ENCODE results near the gene EML1.
A peak's percentile ranks its signal among the peaks of the same experiment; 100 is the strongest.

The EML1 gene

GRCh38 chr14:99930420-99931274 lies 137.4 kb downstream of the EML1 start:
- TF ChIP-seq POLR2AphosphoS5 (IDR thresholded peaks at IDR 0.05; ENCODE audit: borderline replicate concordance, low read depth, low read length), result no peak; the same call in 1 of the 2 replicates
- no peaks in the 10 kb centered on the region for H3K9me3 ChIP-seq (ENCODE audit: low read depth, low read length)
- H3K36me3 ChIP-seq (ENCODE audit: insufficient read depth, low read length), result no peaks in the 10 kb centered on the region; the same call in 1 of the 2 replicates
- H3K9ac ChIP-seq (ENCODE audit: insufficient read length), result no peak overlapping the region
- no peak overlapping the region for H3K27ac ChIP-seq
- DNase-seq (ENCODE audit: low read depth, low spot score), result peak; percentile 62
- no peak overlapping the region for H3K4me3 ChIP-seq

- TF ChIP-seq EZH2 (IDR thresholded peaks at IDR 0.05) (no peak), FOXP2 (optimal IDR thresholded peaks at IDR 0.05; ENCODE audit: control extremely low read depth, extremely low read length, insufficient read depth) (no peak), POLR2AphosphoS5 (IDR thresholded peaks at IDR 0.05; ENCODE audit: borderline replicate concordance, low read depth, low read length) (no peak)
- Histone ChIP-seq H3K9ac (ENCODE audit: insufficient read length) (no peak overlapping the region), H3K9me3 (ENCODE audit: low read depth, low read length) (no peaks in the 10 kb centered on the region), H3K27ac (no peak overlapping the region), H3K4me3 (no peak overlapping the region), H3K36me3 (ENCODE audit: insufficient read depth, low read length) (peaks cover 6% of the 10 kb centered on the region; the same call in 1 of the 2 replicates)
- no peak for DNase-seq (ENCODE audit: low read depth, low spot score)
Measured at GRCh38 chr14:99931308-99931707, 138.1 kb downstream of the EML1 start.

GRCh38 chr14:99936056-99936455 lies 142.8 kb downstream of the EML1 start:
- no peaks in the 10 kb centered on the region for H3K9me3 ChIP-seq (ENCODE audit: low read depth, low read length)
- no peak for TF ChIP-seq EZH2 (IDR thresholded peaks at IDR 0.05)
- no peak for TF ChIP-seq FOXP2 (optimal IDR thresholded peaks at IDR 0.05; ENCODE audit: control extremely low read depth, extremely low read length, insufficient read depth)
- no peak for TF ChIP-seq POLR2AphosphoS5 (IDR thresholded peaks at IDR 0.05; ENCODE audit: borderline replicate concordance, low read depth, low read length)
- no peak overlapping the region for H3K4me3 ChIP-seq
- H3K27ac ChIP-seq, result no peak overlapping the region
- H3K9ac ChIP-seq (ENCODE audit: insufficient read length), result no peak overlapping the region
- no peak for DNase-seq (ENCODE audit: low read depth, low spot score)
- H3K36me3 ChIP-seq (ENCODE audit: insufficient read depth, low read length), result peaks cover 22% of the 10 kb centered on the region; the same call in 1 of the 2 replicates

- DNase-seq (ENCODE audit: low read depth, low spot score), result no peak
- H3K4me3 ChIP-seq, result no peak overlapping the region
- TF ChIP-seq FOXP2 (optimal IDR thresholded peaks at IDR 0.05; ENCODE audit: control extremely low read depth, extremely low read length, insufficient read depth) (no peak), POLR2AphosphoS5 (IDR thresholded peaks at IDR 0.05; ENCODE audit: borderline replicate concordance, low read depth, low read length) (no peak), EZH2 (IDR thresholded peaks at IDR 0.05) (no peak)
- H3K27ac ChIP-seq, result no peak overlapping the region
- peaks cover 22% of the 10 kb centered on the region; the same call in 1 of the 2 replicates for H3K36me3 ChIP-seq (ENCODE audit: insufficient read depth, low read length)
- H3K9ac ChIP-seq (ENCODE audit: insufficient read length), result no peak overlapping the region
- H3K9me3 ChIP-seq (ENCODE audit: low read depth, low read length), result no peaks in the 10 kb centered on the region
Measured at GRCh38 chr14:99936738-99937474, 143.7 kb downstream of the EML1 start.

- Histone ChIP-seq H3K27ac (no peak overlapping the region), H3K4me3 (no peak overlapping the region), H3K36me3 (ENCODE audit: insufficient read depth, low read length) (peaks cover 24% of the 10 kb centered on the region; the same call in 1 of the 2 replicates), H3K9ac (ENCODE audit: insufficient read length) (no peak overlapping the region), H3K9me3 (ENCODE audit: low read depth, low read length) (no peaks in the 10 kb centered on the region)
- TF ChIP-seq POLR2AphosphoS5 (IDR thresholded peaks at IDR 0.05; ENCODE audit: borderline replicate concordance, low read depth, low read length), result no peak
- TF ChIP-seq EZH2 (IDR thresholded peaks at IDR 0.05), result no peak
- TF ChIP-seq FOXP2 (optimal IDR thresholded peaks at IDR 0.05; ENCODE audit: control extremely low read depth, extremely low read length, insufficient read depth), result no peak
- DNase-seq (ENCODE audit: low read depth, low spot score), result no peak
Measured at GRCh38 chr14:99937475-99938244, 144.4 kb downstream of the EML1 start.

GRCh38 chr14:99938376-99938775 lies 145.2 kb downstream of the EML1 start:
- H3K9me3 ChIP-seq (ENCODE audit: low read depth, low read length), result no peaks in the 10 kb centered on the region
- DNase-seq (ENCODE audit: low read depth, low spot score), result no peak
- no peak for TF ChIP-seq POLR2AphosphoS5 (IDR thresholded peaks at IDR 0.05; ENCODE audit: borderline replicate concordance, low read depth, low read length)
- TF ChIP-seq EZH2 (IDR thresholded peaks at IDR 0.05), result no peak
- no peak for TF ChIP-seq FOXP2 (optimal IDR thresholded peaks at IDR 0.05; ENCODE audit: control extremely low read depth, extremely low read length, insufficient read depth)
- no peak overlapping the region for H3K4me3 ChIP-seq
- peaks cover 24% of the 10 kb centered on the region; the same call in 1 of the 2 replicates for H3K36me3 ChIP-seq (ENCODE audit: insufficient read depth, low read length)
- H3K27ac ChIP-seq, result no peak overlapping the region
- H3K9ac ChIP-seq (ENCODE audit: insufficient read length), result no peak overlapping the region

GRCh38 chr14:99938896-99939295 lies 145.7 kb downstream of the EML1 start:
- Histone ChIP-seq H3K36me3 (ENCODE audit: insufficient read depth, low read length) (peaks cover 24% of the 10 kb centered on the region; the same call in 1 of the 2 replicates), H3K27ac (no peak overlapping the region), H3K4me3 (no peak overlapping the region), H3K9me3 (ENCODE audit: low read depth, low read length) (no peaks in the 10 kb centered on the region), H3K9ac (ENCODE audit: insufficient read length) (no peak overlapping the region)
- DNase-seq (ENCODE audit: low read depth, low spot score), result no peak
- TF ChIP-seq EZH2 (IDR thresholded peaks at IDR 0.05), result no peak
- TF ChIP-seq POLR2AphosphoS5 (IDR thresholded peaks at IDR 0.05; ENCODE audit: borderline replicate concordance, low read depth, low read length), result no peak
- no peak for TF ChIP-seq FOXP2 (optimal IDR thresholded peaks at IDR 0.05; ENCODE audit: control extremely low read depth, extremely low read length, insufficient read depth)

GRCh38 chr14:99939421-99939820 lies 146.2 kb downstream of the EML1 start:
- Histone ChIP-seq H3K27ac (no peak overlapping the region), H3K36me3 (ENCODE audit: insufficient read depth, low read length) (peaks cover 24% of the 10 kb centered on the region; the same call in 1 of the 2 replicates), H3K9ac (ENCODE audit: insufficient read length) (no peak overlapping the region), H3K4me3 (no peak overlapping the region), H3K9me3 (ENCODE audit: low read depth, low read length) (no peaks in the 10 kb centered on the region)
- no peak for DNase-seq (ENCODE audit: low read depth, low spot score)
- TF ChIP-seq FOXP2 (optimal IDR thresholded peaks at IDR 0.05; ENCODE audit: control extremely low read depth, extremely low read length, insufficient read depth) (no peak), POLR2AphosphoS5 (IDR thresholded peaks at IDR 0.05; ENCODE audit: borderline replicate concordance, low read depth, low read length) (no peak)

All from SK-N-MC (cell line).